Esophagus muscularis mucosa (tissue), 3 donors: Measurements from ENCODE around the gene BDH1.

Experiments
- EP300 ChIP-seq: sonication (generic); formaldehyde crosslinking; IDR thresholded peaks from one replicate; pipeline ENCODE4 v1.6.1; 2017; ENCODE audit warnings: antibody characterized with exemption
- TF ChIP-seq, protein P1 (sequence below), 3 experiments: fragments of 200-600 bp in 2 of 3; fragments of 450-650 bp in 1 of 3; sonication (generic) in 2 of 3; IDR thresholded peaks; one replicate each; pipeline ENCODE4 v1.5.1; 2017 to 2019; ENCODE audit warnings: antibody characterized with exemption in 3 of 3, mild to moderate bottlenecking in 2 of 3, moderate library complexity in 1 of 3

DNA sequence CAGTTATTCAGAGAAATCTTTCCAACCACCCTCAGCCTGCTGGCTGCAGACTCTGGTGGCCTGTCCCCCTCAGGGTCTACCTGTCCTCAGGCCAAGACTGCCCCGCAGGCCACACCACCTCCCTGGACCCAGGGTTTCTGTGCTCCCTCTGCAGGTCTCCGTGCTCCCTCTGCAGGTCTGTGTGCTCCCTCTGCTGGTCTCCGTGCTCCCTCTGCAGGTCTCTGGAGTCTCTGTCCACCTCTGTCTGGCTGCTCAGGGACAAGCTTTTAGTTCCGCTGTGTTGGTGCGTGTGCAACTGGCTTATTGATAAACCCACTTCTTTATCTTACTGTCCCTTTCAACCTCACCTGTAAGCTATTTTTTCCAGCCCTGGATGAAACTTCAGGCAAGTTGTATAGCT, 30.1 kb downstream of the BDH1 start:
- no peak for TF ChIP-seq EP300
- TF ChIP-seq, protein P1, sequence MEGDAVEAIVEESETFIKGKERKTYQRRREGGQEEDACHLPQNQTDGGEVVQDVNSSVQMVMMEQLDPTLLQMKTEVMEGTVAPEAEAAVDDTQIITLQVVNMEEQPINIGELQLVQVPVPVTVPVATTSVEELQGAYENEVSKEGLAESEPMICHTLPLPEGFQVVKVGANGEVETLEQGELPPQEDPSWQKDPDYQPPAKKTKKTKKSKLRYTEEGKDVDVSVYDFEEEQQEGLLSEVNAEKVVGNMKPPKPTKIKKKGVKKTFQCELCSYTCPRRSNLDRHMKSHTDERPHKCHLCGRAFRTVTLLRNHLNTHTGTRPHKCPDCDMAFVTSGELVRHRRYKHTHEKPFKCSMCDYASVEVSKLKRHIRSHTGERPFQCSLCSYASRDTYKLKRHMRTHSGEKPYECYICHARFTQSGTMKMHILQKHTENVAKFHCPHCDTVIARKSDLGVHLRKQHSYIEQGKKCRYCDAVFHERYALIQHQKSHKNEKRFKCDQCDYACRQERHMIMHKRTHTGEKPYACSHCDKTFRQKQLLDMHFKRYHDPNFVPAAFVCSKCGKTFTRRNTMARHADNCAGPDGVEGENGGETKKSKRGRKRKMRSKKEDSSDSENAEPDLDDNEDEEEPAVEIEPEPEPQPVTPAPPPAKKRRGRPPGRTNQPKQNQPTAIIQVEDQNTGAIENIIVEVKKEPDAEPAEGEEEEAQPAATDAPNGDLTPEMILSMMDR (IDR thresholded peaks at IDR 0.05): no peak
